Psoas muscle (tissue), 8 donors: ENCODE data around the gene FYB1. TPM values are rescaled to one million over a fixed set of nuclear protein-coding genes. Genes with fewer than 3 reads are reported as not detected.

ENCODE experiments used
- ATAC-seq, 4 donors: fragments of 200-7000 bp; cut with Tn5 transposase; one replicate each; pipeline ENCODE4 v1.9.1; 2020; ENCODE audit warnings: moderate library complexity in 3 of 4, mild to moderate bottlenecking in 2 of 4
- DNase-seq, 2 donors: peaks; one replicate each; pipeline ENCODE4 v3.0.0-alpha.2; 2020
- H3K27ac ChIP-seq: fragments of 200-600 bp; one replicate; pipeline ENCODE4 v1.8.0; 2022
- H3K27me3 ChIP-seq, 3 donors: fragments of 200-600 bp in 1 of 3; one replicate each; pipeline versions ENCODE4 v1.6.1 to v1.8.0; 2013 to 2022; ENCODE audit warnings: low read length in 2 of 3, mild to moderate bottlenecking in 2 of 3, moderate library complexity in 1 of 3; ENCODE audit not compliant: insufficient read depth in 3 of 3
- H3K36me3 ChIP-seq, 2 donors: fragments of 200-600 bp in 1 of 2; one replicate each; pipeline versions ENCODE4 v1.6.1 to v1.8.0; 2013 to 2022; ENCODE audit warnings: low read depth in 1 of 2, mild to moderate bottlenecking in 1 of 2, moderate library complexity in 1 of 2; ENCODE audit not compliant: insufficient read depth in 1 of 2
- H3K4me1 ChIP-seq: fragments of 200-600 bp; one replicate; pipeline ENCODE4 v1.8.0; 2022
- H3K4me3 ChIP-seq: fragments of 200-600 bp; one replicate; pipeline ENCODE4 v1.8.0; 2022; ENCODE audit warnings: mild to moderate bottlenecking
- H3K9me3 ChIP-seq: fragments of 200-600 bp; one replicate; pipeline ENCODE4 v1.8.0; 2022
- WGBS, 3 donors: extraction: QIAGEN DNeasy Blood & Tissue Kit; methylation state at CpG; one replicate each; pipeline versions ENCODE4 v1.1.6 to v1.1.7; 2013; 5-methylcytosine and 5-hydroxymethylcytosine counted together
- intact Hi-C, 2 donors: fragments of 100-400 bp; cut with DNase I; formaldehyde crosslinking; loops; one replicate each; pipeline versions ENCODE4 v1.11.0 to v1.14.2; 2022
- polyA plus RNA-seq, 3 donors: library from polyadenylated mRNA; stranded (reverse); fragments of 200-250 nt; gene quantifications; one replicate each; pipeline ENCODE4 v1.2.3, GENCODE V29; 2013
- total RNA-seq, 4 donors: library from RNA; stranded (reverse); fragmentation: NEBNext Ultra II Directional in 2 of 4; extraction: Animal tissue kit (Norgen Biotek cat#: 25700) in 2 of 4; gene quantifications; one replicate each; pipeline versions ENCODE4 v1.2.1 to v1.2.4, GENCODE V29; 2021 to 2023
- TF ChIP-seq, protein P1 (sequence below): fragments of 200-600 bp; IDR thresholded peaks from one replicate; pipeline ENCODE4 v1.8.0; 2022; ENCODE audit warnings: antibody characterized with exemption
- donor health status: healthy with polysubstance abuse.
- donor health status: DM: no; HTN: no; CAD: no; lungs with moderate emphysema.
- donor health status: Bipolar disorder and iron deficiency.
- donor health status: healthy.
- donor health status: DM: yes; HTN: yes; CAD: no.
- donor health status: DM: no; HTN: no; CAD: no.
- donor health status: DM: no; HTN: no; CAD: no.
- donor health status: DM: yes; HTN: yes; CAD: no.

FYB1 gene
- total and polyA plus RNA-seq, 7 donors, result 0.22 to 3.2 (median 1.3) TPM

DNA sequence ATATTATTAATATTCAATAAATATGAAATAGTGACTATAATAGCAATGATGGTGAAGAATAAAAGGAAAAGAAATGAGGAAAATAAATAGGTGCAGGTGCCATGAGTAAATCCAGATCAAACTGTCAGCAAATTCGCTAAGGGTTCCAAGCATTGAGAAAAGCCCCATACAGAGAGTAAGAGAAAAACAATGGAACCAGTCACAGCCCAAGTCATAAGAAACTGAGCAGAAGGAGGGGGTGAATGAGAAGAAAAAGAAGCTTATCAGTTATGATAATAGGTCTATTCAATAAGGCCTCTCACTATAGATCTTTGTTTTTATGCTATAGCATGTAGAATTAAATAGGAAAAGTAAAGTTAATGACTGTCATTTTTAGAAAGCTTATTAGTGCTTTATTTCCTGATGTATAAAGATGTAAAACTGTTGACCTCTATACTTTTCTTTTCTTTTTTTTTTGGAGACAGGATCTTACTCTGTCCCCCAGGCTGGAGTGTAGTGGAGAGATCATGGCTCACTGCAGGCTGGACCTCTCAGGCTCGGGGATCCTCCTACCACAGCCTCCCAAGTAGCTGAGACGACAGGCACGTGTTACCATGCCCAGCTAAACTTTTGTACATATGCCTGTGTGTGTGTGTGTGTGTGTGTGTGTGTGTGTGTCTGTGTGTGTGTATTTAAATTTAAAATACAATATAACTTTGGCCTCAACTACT, 72.4 kb downstream of the FYB1 start:
- Histone ChIP-seq H3K27ac (no peak overlapping the region), H3K27me3 (no peaks in the 10 kb centered on the region), H3K4me1 (peaks cover 6% of the 10 kb centered on the region), H3K36me3 (no peaks in the 10 kb centered on the region), H3K4me3 (no peak overlapping the region), H3K9me3 (no peaks in the 10 kb centered on the region)
- intact Hi-C loops, result no loop called here
- ATAC-seq, result no peak
- no peak for DNase-seq
- 87 to 92% (median 90%) methylated on average over 4 of the region's 4 CpGs for WGBS, 3 donors
- TF ChIP-seq, protein P1, sequence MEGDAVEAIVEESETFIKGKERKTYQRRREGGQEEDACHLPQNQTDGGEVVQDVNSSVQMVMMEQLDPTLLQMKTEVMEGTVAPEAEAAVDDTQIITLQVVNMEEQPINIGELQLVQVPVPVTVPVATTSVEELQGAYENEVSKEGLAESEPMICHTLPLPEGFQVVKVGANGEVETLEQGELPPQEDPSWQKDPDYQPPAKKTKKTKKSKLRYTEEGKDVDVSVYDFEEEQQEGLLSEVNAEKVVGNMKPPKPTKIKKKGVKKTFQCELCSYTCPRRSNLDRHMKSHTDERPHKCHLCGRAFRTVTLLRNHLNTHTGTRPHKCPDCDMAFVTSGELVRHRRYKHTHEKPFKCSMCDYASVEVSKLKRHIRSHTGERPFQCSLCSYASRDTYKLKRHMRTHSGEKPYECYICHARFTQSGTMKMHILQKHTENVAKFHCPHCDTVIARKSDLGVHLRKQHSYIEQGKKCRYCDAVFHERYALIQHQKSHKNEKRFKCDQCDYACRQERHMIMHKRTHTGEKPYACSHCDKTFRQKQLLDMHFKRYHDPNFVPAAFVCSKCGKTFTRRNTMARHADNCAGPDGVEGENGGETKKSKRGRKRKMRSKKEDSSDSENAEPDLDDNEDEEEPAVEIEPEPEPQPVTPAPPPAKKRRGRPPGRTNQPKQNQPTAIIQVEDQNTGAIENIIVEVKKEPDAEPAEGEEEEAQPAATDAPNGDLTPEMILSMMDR, result no peak

DNA sequence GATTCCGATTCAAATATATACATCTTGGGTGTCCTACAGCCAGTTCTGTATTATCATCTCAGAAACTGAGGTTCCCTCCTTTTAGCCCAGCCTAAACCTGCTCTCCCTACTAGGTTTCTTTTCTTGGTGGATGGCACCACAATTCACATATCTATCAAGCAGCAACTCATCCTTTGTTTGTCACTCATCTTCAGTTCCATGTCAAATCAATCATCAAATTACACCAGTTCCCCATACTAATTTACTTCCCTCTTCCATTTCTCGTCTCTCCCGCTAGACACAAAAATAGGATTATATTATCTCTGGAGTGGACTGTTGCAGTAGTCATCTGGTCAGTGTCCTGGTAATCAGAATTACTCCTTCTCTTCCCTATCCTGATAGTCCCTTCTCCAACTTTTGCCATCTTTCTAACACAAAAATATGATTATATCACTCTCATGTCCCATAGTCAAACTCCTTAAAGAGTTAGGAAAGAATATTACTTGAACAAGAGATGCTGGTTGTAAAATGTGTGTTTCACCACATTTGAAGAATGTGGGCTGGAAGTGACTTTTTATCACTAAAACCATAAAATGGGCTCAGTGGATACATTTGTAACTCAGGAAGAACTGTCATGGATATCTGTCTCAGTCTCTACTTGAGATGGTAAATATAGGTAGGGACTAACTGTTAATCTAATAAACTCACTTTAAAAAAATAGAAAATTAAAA, 76.1 kb downstream of the FYB1 start:
- DNase-seq (no peak), ATAC-seq (no peak)
- intact Hi-C loops, result no loop called here
- H3K27ac ChIP-seq, result no peak overlapping the region
- H3K9me3 ChIP-seq, result no peaks in the 10 kb centered on the region
- WGBS, 3 donors, result 84 to 88% (median 86%) methylated on average over 3 of the region's 3 CpGs
- peaks cover 4% of the 10 kb centered on the region for H3K4me1 ChIP-seq
- no peak overlapping the region for H3K4me3 ChIP-seq
- H3K27me3 ChIP-seq, result no peaks in the 10 kb centered on the region
- TF ChIP-seq, protein P1, result no peak
- no peaks in the 10 kb centered on the region for H3K36me3 ChIP-seq

DNA sequence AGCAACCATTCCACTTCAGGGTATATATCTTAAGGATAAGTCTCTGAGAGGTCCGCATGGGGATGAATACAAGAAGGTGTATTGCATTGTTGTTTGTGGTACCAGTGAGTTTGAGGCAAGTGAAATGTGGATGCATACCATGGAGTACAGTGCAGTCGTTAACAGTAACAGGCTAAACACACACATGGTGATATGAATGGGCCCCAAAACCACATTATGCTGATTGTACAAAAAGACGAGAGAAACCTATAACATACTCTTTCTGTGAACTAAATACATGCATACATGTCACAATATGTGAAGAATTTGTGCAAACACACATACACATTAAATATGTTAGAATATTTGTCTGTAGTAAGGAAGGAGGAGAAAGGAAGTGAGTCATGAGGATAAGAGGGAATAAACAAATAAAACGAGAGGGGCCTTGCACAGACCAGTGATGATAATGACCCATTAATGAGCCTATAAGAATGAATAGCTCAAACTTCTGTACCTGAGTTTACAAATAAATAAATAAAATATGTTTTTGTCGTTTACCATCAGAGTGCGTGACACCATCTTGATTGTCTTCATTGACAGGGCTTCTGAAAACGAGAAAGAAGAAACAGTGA, 78.7 kb downstream of the FYB1 start:
- H3K27me3 ChIP-seq, result no peaks in the 10 kb centered on the region
- no peak for ATAC-seq
- intact Hi-C loops, result no loop called here
- no peak overlapping the region for H3K4me3 ChIP-seq
- DNase-seq, result no peak
- no peaks in the 10 kb centered on the region for H3K4me1 ChIP-seq
- no peak overlapping the region for H3K27ac ChIP-seq
- WGBS, 3 donors, result 87 to 91% (median 87%) methylated on average over 7 of the region's 7 CpGs
- H3K9me3 ChIP-seq, result no peaks in the 10 kb centered on the region
- H3K36me3 ChIP-seq, result no peaks in the 10 kb centered on the region
- TF ChIP-seq, protein P1, result no peak

DNA sequence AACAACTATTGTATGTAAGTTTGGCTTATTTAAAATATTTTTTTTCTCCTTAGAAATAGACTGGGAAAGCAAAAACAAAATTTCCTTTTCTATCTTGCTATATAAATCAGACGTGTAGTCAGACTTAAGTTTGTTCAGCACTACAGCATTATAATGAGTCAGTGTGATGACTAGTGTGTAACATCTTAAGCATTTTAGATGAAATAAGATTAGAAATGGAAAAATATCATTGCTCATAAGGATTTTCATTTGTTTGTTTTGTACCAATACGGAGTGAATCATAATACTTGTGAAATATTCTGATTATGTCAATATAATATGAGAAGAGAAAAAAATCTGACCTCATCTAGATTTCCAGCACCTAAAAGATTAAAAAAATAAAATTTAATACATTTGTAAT, 80.5 kb downstream of the FYB1 start:
- TF ChIP-seq, protein P1, result no peak
- ATAC-seq (no peak), DNase-seq (no peak)
- no peaks in the 10 kb centered on the region for H3K9me3 ChIP-seq
- no peaks in the 10 kb centered on the region for H3K4me1 ChIP-seq
- intact Hi-C loops, result no loop called here
- H3K36me3 ChIP-seq, result no peaks in the 10 kb centered on the region
- no peaks in the 10 kb centered on the region for H3K27me3 ChIP-seq
- H3K27ac ChIP-seq, result no peak overlapping the region
- H3K4me3 ChIP-seq, result no peak overlapping the region
- 69 to 81% (median 74%) methylated on average over 2 of the region's 2 CpGs for WGBS, 3 donors
